GM12801 (cell line): ENCODE results near the gene ZNF827.

Experiments
- CTCF ChIP-seq: IDR thresholded peaks from one replicate; pipeline ENCODE4 v1.5.1; 2011; ENCODE audit warnings: control low read depth; ENCODE audit not compliant: insufficient read length; ENCODE audit errors: extremely low read depth

Gene ZNF827

GRCh38 chr4:145839151-145839550 is 99.5 kb downstream of the ZNF827 start:
- TF ChIP-seq CTCF, result no peak

- TF ChIP-seq CTCF, result no peak
Observed at GRCh38 chr4:145830699-145831098, 107.9 kb downstream of the ZNF827 start.

GRCh38 chr4:145829629-145830395 is 108.8 kb downstream of the ZNF827 start:
- TF ChIP-seq CTCF, result no peak

GRCh38 chr4:145828802-145829485 is 109.7 kb downstream of the ZNF827 start:
- no peak for TF ChIP-seq CTCF

- no peak for TF ChIP-seq CTCF
Observed at GRCh38 chr4:145827885-145828284, 110.7 kb downstream of the ZNF827 start.

- TF ChIP-seq CTCF, result no peak
Observed at GRCh38 chr4:145825255-145825654, 113.4 kb downstream of the ZNF827 start.

- no peak for TF ChIP-seq CTCF
Observed at GRCh38 chr4:145824463-145824862, 114.2 kb downstream of the ZNF827 start.
